Measurements from ENCODE around the gene HBS1L.

Gene HBS1L

GRCh38 chr6:135047336-135047735 is 7.3 kb downstream of the HBS1L start:
- Histone ChIP-seq H3K36me3 (ENCODE audit: insufficient read depth) (no peaks in the 10 kb centered on the region), H3K4me3 (IDR thresholded peaks at IDR 0.05; ENCODE audit: insufficient read depth, low read depth, low read length) (no peak overlapping the region), H3K79me2 (ENCODE audit: insufficient read depth, low read depth) (peaks cover 84% of the 10 kb centered on the region), H3K27me3 (ENCODE audit: insufficient read depth, low read depth) (no peaks in the 10 kb centered on the region), H3K4me2 (no peak overlapping the region), H4K20me1 (ENCODE audit: insufficient read depth) (no peaks in the 10 kb centered on the region; the same call in 1 of the 2 replicates), H3K4me1 (ENCODE audit: low read depth, poor library complexity, severe bottlenecking) (peaks cover 33% of the 10 kb centered on the region), H3K27ac (no peak overlapping the region), H3K9ac (no peak overlapping the region), H2AFZ (ENCODE audit: low read depth) (no peak overlapping the region)
- TF ChIP-seq CTCF (conservative IDR thresholded peaks at IDR 0.05; ENCODE audit: low read depth, low read length): no peak

DNA sequence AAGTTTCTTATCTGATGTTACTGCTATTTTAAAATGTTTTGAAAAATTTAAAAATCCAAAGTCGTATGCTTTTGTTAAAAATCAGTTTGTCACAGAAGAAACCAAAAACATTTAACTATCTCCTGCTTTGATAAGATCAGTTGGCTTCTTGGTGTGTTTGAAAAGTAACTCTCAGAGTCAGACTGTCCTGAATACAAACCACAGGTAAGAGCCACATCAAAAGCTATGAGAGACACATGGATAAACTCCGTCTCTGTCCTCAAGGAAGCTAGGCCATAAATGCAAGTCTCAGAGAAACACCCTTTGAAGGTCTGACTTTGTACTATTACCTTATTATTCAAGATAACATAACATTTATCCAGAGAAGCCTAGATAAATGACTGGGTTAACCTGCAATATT is 7.7 kb downstream of the HBS1L start:
- Histone ChIP-seq H3K27me3 (ENCODE audit: insufficient read depth, low read depth) (no peaks in the 10 kb centered on the region), H3K4me1 (ENCODE audit: low read depth, poor library complexity, severe bottlenecking) (peaks cover 30% of the 10 kb centered on the region), H3K4me2 (no peak overlapping the region), H3K36me3 (ENCODE audit: insufficient read depth) (no peaks in the 10 kb centered on the region), H4K20me1 (ENCODE audit: insufficient read depth) (no peaks in the 10 kb centered on the region; the same call in 1 of the 2 replicates), H3K9ac (no peak overlapping the region), H3K4me3 (IDR thresholded peaks at IDR 0.05; ENCODE audit: insufficient read depth, low read depth, low read length) (no peak overlapping the region), H3K79me2 (ENCODE audit: insufficient read depth, low read depth) (peaks cover 81% of the 10 kb centered on the region), H3K27ac (no peak overlapping the region), H2AFZ (ENCODE audit: low read depth) (no peak overlapping the region)
- no peak for TF ChIP-seq CTCF (conservative IDR thresholded peaks at IDR 0.05; ENCODE audit: low read depth, low read length)

- H3K9ac ChIP-seq: no peak overlapping the region
- TF ChIP-seq CTCF (conservative IDR thresholded peaks at IDR 0.05; ENCODE audit: low read depth, low read length): no peak
- H3K4me3 ChIP-seq (IDR thresholded peaks at IDR 0.05; ENCODE audit: insufficient read depth, low read depth, low read length): no peak overlapping the region
- H4K20me1 ChIP-seq (ENCODE audit: insufficient read depth): no peaks in the 10 kb centered on the region; the same call in 1 of the 2 replicates
- H2AFZ ChIP-seq (ENCODE audit: low read depth): no peak overlapping the region
- H3K4me1 ChIP-seq (ENCODE audit: low read depth, poor library complexity, severe bottlenecking): peaks cover 26% of the 10 kb centered on the region
- no peak overlapping the region for H3K27ac ChIP-seq
- H3K27me3 ChIP-seq (ENCODE audit: insufficient read depth, low read depth): no peaks in the 10 kb centered on the region
- H3K4me2 ChIP-seq: no peak overlapping the region
- no peaks in the 10 kb centered on the region for H3K36me3 ChIP-seq (ENCODE audit: insufficient read depth)
- H3K79me2 ChIP-seq (ENCODE audit: insufficient read depth, low read depth): peaks cover 64% of the 10 kb centered on the region; the same call in 1 of the 2 replicates
Observed at GRCh38 chr6:135044639-135045038, 10.0 kb downstream of the HBS1L start.

DNA sequence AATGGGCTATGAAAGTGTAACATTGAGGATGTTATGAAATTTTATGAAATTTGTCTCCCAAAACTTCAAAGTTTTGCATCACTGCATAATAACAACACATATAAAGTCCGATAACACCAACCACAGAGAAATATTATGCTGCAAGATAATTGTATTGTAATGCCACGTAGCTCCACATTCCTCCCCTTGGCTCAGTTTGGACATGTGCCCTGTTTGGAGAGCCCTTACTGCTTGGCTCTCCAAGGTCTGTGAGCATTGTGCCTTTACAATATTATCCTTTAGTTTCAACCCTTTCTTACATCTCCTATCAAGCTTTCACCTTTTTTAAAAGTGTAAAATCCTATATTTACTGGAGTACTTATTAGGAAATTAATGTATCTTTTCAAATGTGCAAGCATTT is 10.8 kb downstream of the HBS1L start:
- Histone ChIP-seq H3K4me3 (IDR thresholded peaks at IDR 0.05; ENCODE audit: insufficient read depth, low read depth, low read length) (no peak overlapping the region), H2AFZ (ENCODE audit: low read depth) (no peak overlapping the region), H3K4me2 (no peak overlapping the region), H4K20me1 (ENCODE audit: insufficient read depth) (no peaks in the 10 kb centered on the region; the same call in 1 of the 2 replicates), H3K79me2 (ENCODE audit: insufficient read depth, low read depth) (peaks cover 62% of the 10 kb centered on the region; the same call in 1 of the 2 replicates), H3K27me3 (ENCODE audit: insufficient read depth, low read depth) (no peaks in the 10 kb centered on the region), H3K36me3 (ENCODE audit: insufficient read depth) (no peaks in the 10 kb centered on the region), H3K27ac (no peak overlapping the region), H3K4me1 (ENCODE audit: low read depth, poor library complexity, severe bottlenecking) (peaks cover 26% of the 10 kb centered on the region), H3K9ac (no peak overlapping the region)
- no peak for TF ChIP-seq CTCF (conservative IDR thresholded peaks at IDR 0.05; ENCODE audit: low read depth, low read length)
